ENCODE data around the gene LATS1.
"Not testable (repeated sequence)": the region's sequence is repeated elsewhere in the genome, so short reads cannot be mapped to it uniquely, and the experiment has no call there.

The LATS1 gene

DNA sequence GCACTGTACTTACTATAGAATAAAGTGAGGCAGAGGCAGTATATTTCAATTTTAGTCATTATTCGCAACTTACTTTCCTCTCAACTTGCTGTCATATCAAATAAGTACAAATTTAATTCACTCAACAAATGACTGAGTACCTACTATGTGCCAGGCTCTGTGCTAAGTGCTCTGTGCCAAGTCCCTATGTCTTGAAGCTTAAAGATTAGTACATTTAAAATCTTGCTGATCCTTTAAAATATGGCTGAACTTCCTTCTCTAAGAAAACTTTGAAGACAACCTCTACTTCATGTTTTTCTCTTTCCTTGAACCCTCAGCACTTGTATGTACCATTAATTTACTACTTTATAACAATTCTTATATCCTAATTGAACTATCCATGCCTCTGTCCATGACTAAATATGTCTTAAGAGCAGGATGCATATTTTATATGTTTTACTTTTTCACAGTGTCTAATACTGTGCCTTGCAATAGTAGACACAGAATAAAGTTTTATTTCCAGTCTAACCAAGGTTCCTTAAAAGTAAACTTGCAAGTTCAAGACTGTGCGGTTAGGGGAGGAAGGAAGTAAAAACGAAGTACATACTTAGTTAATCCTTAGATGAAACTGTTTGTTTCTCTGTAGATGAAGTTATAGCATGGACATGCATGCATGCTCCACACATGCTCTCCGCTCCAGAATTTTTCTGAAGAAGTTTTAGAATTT is 10.0 kb upstream of the LATS1 start:
- no peak for DNase-seq

GRCh38 chr6:149725785-149726184 is 7.9 kb upstream of the LATS1 start:
- no peak for DNase-seq

DNA sequence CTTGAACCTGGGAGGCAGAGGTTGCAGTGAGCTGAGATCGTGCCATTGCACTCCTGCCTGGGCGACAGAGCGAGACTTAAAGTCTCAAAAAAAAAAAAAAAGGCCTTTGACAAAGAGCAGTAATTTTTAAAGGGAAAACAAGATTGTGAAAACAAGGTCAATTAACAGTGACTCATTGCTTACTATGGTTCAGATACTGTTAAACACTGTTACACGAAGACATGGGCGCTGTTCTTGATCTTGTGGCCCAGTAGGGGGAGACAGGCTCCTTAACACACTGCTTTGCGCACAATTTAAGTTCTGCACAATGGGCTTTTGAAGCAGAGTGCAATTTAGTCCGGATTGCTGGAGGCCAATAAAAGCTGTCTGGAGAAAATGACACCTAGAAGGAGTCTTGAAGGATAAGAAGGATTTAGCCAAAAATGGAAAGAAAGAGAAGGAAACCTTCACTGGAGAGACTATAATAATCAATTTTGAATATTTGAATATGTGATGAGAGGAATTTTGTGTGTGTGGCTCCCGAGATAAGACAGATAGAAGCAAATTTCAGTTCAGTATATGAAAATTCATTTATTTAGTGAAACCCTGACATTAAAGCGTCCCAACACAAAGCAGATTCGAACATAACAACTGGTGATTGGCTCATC is 6.0 kb upstream of the LATS1 start:
- DNase-seq, result peak; percentile 49

GRCh38 chr6:149723262-149723661 is 5.4 kb upstream of the LATS1 start:
- no peak for DNase-seq

DNA sequence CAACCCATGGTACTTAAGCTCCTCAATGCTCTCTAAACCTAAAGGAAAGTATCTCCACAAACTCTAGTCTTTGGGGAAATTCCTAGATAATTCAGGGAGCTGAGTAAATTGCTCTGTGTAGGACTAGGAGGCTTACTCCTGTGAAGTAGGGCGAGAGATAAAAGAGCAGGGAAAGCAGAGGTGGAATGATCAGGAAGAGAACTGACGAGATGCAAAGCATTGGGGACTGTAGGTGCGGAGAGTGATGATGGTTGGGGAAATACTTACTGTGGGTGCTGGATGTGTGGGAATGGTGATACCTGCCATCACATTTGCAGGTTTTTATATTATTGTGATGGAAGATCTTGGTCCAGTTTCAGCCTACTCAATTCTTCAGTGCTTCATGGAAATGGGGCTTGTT is 1.6 kb upstream of the LATS1 start:
- DNase-seq, result no peak

GRCh38 chr6:149717255-149717587 is 680 bp downstream of the LATS1 start:
- DNase-seq, result no peak

- DNase-seq, result no peak
Measured at GRCh38 chr6:149716181-149716963, 1.5 kb downstream of the LATS1 start.

GRCh38 chr6:149714442-149714841 is 3.5 kb downstream of the LATS1 start:
- no peak for DNase-seq

- no peak for DNase-seq
Measured at GRCh38 chr6:149711711-149712110, 6.2 kb downstream of the LATS1 start.

GRCh38 chr6:149701714-149702113 is 16.2 kb downstream of the LATS1 start:
- no peak for DNase-seq

GRCh38 chr6:149699150-149699549 is 18.8 kb downstream of the LATS1 start:
- no peak for DNase-seq

- DNase-seq, result no peak
Measured at GRCh38 chr6:149698175-149698574, 19.7 kb downstream of the LATS1 start.

- DNase-seq, result no peak
Measured at GRCh38 chr6:149696901-149697300, 21.0 kb downstream of the LATS1 start.

DNA sequence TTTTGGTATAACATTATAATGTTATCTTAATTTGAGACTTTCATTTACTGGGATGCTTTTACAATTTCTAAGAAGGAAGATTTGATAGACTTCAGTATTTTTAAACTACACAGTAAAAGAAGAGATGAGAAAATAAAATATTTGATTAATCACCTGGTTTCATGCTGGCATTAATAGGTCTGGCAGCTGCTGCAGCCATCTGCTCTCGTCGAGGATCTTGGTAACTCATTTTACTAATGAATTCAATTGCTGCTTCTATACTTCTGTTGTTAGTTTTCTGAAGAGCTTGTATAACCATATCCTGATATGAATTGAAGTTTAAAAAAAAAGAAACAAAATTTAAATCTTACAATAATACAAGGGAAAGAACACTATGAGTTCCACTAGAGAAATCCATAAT is 23.0 kb downstream of the LATS1 start:
- DNase-seq, result no peak

DNA sequence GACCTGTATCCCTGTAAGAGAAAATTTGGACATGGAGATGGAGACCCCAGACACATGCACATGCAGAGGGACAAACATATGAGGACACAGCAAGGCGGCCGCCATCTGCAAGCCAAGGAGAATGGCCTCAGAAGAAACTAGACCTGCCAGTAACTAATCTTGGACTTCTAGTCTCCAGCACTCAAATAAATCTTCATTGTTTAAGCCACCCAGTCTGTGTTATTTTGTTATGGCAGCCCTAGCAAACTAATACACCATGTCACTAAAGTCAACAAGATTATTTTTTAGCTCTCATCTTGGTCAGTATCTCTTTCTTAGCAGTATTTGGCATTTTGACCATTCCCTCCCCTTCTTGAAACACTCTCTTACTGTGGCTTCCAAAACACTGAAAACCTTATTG is 26.7 kb downstream of the LATS1 start:
- DNase-seq, result no peak

DNA sequence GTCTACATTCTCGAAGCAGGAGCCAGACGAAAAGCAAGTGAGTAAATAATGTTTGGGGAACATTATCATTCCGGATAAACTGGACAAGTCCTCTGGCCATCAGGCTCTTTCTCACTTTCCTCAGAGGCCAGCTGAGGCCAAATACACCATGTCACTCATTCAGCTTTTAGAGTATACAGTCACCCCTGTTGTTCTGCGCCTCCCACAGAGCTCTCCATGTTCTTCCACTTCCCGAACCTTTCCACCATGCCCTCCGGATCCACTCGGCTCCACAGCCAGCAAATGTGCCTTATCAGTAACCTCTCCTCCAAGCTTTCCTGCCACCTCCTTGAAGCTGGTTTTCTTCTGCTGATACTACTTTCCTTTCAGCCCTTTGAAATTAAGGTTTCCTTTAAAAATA is 31.7 kb downstream of the LATS1 start:
- no peak for DNase-seq

DNA sequence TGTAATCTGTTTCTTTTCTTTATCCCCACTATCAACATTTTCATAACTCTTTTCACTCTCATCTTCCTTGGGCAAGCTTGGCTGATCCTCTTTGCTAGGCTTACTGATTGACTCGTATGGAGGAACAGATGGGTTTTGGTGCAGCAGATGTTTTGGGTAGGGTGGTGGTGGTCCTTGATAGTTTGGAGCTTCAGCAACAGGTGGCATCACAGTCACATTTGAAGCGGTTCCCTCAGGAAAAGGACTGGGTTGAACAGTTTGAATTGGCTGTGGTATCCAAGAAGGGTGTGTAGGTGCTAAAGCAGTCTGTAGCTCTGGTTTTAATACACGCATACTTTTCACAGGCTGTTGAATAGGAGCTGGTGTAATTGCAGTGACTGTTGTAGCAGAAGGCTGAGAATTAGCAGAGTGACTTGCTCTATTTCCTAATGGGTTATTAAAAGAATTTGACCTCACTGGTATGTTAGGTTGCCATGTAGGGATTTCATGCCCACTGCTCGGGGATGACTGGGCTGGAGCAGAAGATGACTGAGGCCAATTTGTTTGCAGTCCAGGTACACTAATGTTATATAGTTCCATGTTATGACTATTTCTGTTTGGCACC is 34.5 kb downstream of the LATS1 start:
- DNase-seq, result no peak

- DNase-seq, result not testable (repeated sequence)
Measured at GRCh38 chr6:149681845-149682244, 36.1 kb downstream of the LATS1 start.

DNA sequence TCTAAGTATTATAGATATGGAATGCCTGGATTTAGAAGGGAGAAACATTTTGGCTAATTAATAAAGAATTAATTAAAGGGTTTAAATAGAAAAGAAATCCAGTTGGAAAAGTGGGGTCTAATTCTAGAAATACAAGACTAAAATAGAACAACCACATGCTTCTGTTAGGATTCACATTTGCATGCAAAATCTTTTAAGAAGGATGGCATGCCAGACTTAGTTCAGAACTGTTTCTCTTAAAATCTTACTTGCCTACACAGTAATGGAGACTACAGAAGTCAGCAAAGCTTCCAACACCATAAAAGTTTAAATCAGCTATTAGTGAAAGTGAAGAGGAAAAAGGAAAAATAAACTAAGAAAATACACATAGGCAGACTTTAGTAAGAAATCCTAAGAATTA is 36.7 kb downstream of the LATS1 start:
- no peak for DNase-seq

GRCh38 chr6:149680503-149680902 is 37.4 kb downstream of the LATS1 start:
- DNase-seq, result no peak

- not testable (repeated sequence) for DNase-seq
Measured at GRCh38 chr6:149672265-149672664, 45.6 kb downstream of the LATS1 start.

DNA sequence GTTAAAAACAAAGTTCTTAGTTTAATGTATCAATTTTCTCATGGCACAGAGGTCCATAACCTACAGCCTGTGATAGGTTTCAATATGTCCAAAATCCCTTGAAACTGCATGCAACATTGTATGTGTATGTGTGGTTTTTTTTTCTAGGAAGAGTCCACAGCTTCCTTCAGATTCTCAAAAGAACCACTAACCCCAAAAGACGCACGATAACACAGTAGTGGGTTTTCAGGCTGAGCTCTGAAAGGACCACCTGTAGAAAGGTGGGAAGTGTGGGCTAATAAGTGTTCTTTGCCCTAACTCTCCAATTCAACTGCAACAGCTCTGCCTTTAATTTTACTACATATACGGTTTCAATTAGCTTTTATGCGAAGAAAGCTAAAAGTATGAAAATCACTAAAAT is 57.9 kb downstream of the LATS1 start:
- no peak for DNase-seq

GRCh38 chr6:149657441-149657840 is 60.5 kb downstream of the LATS1 start:
- no peak for DNase-seq

- no peak for DNase-seq
Measured at GRCh38 chr6:149651056-149651455, 66.8 kb downstream of the LATS1 start.

Measured in NCI-H1105 (cell line).